Ecto neural progenitor cell (in vitro differentiated cells): Measurements from ENCODE around the gene EPAS1.

Source experiments
- DNase-seq: peaks from one replicate; pipeline ENCODE4 v3.0.0-alpha.2; 2018; ENCODE audit warnings: low spot score

EPAS1 gene

GRCh38 chr2:46296840-46297545 lies at the start of gene EPAS1:
Gene EPAS1 (plus strand): TSS chr2:46297407. CDS start chr2:46297912, 505 bp downstream.
- DNase-seq, result peak; percentile 92

DNA sequence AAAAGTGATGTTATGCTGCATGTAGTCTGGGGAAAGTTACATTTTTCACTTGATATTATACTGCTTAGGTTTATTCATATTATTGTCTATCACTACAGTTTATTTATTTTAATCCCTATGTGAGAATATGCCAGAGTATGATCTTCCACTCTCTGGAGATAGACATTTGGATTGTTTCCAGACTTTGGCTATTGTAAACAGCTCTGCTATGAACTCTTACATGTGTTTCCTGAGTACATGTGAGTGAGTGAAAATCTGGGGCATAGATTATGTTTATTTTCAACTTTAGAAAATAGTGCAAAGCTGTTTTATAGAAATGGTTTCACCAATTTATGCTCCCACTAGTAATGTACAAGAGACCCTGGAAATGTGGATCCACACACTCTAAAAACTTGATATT lies 49.0 kb upstream of the EPAS1 start:
- DNase-seq, result no peak

GRCh38 chr2:46249654-46250053 lies 47.6 kb upstream of the EPAS1 start:
- no peak for DNase-seq

DNA sequence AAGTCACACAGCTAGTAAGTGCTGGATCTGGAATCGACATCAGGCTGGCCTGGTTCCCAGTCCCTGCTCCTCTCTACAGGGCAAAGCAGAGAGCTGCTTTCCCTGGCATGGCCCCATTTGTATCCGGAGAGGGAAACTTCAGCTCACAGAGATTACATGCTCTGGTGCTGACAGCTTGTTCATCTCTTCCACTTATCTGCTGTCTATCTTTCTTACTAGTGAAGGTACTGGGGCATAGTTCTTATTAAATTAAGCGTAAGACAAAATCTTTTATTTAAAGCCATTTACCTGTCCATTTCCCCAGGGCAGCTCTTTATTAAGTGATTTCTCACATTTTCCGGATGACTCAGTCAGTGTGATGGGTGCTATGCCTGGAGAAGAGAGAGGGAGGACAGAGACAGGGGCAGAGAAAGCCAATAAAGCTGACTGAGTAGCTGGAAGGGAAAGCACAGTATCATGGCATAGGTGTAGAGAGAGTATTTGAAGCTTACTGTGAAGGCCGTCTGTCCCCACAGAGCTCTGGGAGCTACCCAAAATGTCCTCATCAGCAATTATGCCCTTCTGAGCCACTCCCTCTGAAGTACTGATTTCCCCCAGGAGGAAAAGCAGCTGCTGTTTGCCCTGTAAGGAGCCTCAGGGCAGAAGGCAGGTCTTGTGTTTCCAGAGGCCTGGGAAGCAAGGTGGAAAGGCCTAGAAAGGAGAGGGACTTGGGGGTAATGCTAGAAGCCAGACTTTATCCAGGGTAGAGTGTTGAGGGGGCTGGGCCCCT lies 44.1 kb upstream of the EPAS1 start:
- DNase-seq, result no peak

- DNase-seq, result no peak
These were observed 42.7 kb upstream of the EPAS1 start for GRCh38 chr2:46254474-46254873.

GRCh38 chr2:46256563-46257142 lies 40.6 kb upstream of the EPAS1 start:
- no peak for DNase-seq

DNA sequence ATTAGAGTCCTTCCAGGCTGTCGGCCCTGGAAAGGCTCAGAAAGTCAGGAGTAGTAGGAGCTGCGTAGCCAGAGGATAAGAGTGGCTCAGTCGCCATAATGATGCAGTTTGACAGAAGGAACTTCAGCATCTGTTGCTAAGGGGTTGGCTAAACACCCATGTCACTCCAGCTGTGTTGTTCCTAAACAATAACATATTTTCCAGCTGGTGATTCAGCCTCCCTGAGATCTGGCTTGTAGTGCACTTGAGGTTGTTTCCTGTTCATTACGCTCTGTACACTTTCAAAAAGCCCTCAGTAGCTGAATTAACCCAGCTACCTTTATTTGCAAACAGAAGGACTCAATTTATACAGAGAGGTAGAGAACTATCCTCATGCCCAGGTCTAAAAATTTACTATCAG lies 39.7 kb upstream of the EPAS1 start:
- DNase-seq, result no peak

- no peak for DNase-seq
These were observed 39.2 kb upstream of the EPAS1 start for GRCh38 chr2:46257980-46258379.

- no peak for DNase-seq
These were observed 38.0 kb upstream of the EPAS1 start for GRCh38 chr2:46258937-46259776.

DNA sequence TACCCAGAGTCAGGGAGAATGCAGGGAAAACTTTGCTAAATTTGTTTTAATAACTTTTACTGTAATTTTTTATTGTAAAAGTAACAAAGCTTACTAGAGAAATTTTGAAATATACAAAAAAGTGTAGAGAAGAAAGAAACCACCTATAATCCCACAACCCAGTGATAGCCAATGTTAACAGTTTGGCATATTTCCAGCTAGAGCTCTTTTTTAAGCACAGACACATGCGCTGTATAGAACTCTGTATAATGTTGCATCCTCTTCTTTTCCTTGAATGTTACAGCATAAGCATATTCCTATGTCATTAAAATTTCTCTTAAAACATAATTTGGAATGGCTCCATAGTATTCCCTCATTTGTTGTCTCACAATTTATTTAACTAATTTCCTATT lies 37.4 kb upstream of the EPAS1 start:
- no peak for DNase-seq

DNA sequence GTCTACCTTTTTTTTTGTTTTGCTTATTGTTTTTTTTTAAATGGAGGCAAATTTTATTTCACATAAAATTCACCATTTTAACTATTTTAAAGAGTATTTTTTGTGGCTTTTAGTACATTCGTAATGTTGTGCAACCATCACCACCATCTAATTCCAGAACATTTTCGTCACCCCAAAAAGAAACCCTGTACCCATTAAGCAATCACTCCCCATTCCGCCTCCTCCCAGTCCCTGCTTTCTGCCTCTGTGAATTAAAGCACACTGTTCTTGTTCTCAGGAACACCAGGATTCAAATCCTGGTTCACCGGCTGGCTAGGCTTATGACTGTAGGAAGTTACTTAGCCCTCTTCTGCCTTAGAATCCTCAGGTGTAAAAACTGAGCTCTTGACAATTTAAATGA lies 36.9 kb upstream of the EPAS1 start:
- no peak for DNase-seq

GRCh38 chr2:46262248-46262938 lies 34.8 kb upstream of the EPAS1 start:
- no peak for DNase-seq

DNA sequence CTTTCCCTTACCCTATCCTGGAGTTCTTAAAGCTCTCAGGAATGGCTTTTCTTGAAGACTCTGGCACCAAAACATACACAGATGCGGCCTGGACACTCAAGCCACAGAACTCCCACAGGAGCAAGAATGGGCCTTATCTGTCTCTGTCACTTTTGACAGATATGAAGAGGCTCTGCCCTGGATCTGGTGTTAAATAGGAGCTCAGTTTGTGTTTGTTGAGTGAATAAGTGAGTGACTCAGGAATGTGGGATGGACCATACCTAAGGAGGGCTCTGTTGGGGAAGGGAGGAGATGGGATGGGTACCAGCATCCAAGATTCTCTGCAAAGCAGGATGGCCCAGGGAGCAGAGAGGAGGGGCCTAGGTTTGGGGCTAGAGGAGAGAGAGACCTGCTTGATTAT lies 33.9 kb upstream of the EPAS1 start:
- no peak for DNase-seq

- DNase-seq, result no peak
These were observed 32.8 kb upstream of the EPAS1 start for GRCh38 chr2:46264447-46264846.

- no peak for DNase-seq
These were observed 31.1 kb upstream of the EPAS1 start for GRCh38 chr2:46266134-46266533.

GRCh38 chr2:46267616-46268015 lies 29.6 kb upstream of the EPAS1 start:
- DNase-seq, result no peak

- no peak for DNase-seq
These were observed 29.0 kb upstream of the EPAS1 start for GRCh38 chr2:46268196-46268595.

DNA sequence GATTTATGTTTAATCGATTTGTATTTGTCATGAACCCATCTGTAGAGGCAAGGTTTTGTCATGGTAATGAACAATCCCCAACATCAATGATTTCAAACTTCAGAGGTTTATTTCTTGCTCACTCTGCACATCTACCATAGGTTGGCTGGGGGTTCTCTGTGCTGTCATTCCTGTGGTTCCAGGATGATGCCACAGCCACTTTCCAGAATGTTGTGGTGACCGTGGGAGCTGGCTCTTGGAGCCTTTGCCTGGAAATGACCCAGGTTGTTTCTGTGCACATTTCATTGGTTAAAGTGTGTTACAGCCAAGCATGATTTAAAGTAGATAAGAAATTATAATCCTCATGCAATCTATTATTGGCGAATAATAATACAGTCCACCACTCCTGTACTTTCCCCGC lies 28.2 kb upstream of the EPAS1 start:
- DNase-seq, result no peak

DNA sequence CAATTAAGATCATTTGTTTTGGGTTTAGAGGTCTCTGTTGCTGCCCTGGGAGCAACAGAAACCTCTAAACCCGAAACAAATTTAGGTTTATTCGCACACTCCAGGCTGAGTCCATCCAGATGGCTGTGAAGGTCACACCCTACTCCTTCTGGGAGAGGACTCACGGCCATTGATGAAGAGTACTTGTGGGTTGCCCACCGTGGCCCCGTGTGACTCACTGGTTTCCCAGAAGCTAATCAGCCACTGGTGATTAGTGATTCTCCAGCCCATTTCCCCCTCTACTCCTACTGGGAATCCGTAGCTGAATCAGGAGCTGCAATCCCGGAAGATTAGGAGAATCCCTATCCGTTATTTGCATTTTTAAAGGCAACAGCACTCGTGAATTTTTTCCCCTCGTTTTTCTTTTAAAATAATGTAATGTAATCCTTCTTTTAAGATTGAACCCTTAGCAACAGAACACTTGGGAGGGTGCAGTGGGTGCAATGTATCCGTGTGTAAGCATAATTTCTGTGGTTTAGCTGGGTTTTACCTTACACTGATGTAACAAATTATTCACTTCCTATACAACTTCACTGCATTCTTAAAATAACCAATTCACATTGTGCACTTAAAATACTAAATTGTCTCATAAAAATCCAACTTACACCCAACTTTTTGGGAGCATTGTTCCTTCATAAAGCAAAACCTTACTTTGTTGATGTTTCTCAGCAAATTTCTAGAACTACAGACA lies 27.5 kb upstream of the EPAS1 start:
- DNase-seq, result no peak

DNA sequence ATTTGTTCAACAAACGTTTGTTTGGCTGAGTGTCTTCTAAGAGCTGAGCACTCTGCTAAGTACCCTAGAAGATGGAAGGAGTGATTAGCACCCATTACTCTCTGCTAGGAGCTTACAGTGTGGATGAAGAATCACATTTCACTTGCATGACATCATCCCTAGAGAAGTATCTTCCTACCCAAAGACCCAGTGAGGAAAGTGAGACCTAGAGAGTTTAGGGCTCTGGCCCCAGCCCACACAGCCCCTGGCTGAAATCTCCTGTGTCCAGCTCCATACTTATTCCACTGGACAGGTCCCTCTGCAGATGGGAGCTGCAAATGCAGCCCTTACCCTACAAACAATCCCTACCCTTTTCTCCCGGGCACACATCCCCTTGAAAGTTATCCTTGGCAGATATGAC lies 26.8 kb upstream of the EPAS1 start:
- DNase-seq, result no peak

GRCh38 chr2:46273225-46273863 lies 23.9 kb upstream of the EPAS1 start:
- DNase-seq, result no peak
